ENCODE measurements around the gene FNDC11.
A peak's percentile ranks its signal among the peaks of the same experiment; 100 is the strongest.

Gene FNDC11

GRCh38 chr20:63525971-63526370 lies 28.0 kb upstream of the FNDC11 start:
- no peak for DNase-seq

GRCh38 chr20:63527184-63527583 lies 26.8 kb upstream of the FNDC11 start:
- no peak for DNase-seq

DNA sequence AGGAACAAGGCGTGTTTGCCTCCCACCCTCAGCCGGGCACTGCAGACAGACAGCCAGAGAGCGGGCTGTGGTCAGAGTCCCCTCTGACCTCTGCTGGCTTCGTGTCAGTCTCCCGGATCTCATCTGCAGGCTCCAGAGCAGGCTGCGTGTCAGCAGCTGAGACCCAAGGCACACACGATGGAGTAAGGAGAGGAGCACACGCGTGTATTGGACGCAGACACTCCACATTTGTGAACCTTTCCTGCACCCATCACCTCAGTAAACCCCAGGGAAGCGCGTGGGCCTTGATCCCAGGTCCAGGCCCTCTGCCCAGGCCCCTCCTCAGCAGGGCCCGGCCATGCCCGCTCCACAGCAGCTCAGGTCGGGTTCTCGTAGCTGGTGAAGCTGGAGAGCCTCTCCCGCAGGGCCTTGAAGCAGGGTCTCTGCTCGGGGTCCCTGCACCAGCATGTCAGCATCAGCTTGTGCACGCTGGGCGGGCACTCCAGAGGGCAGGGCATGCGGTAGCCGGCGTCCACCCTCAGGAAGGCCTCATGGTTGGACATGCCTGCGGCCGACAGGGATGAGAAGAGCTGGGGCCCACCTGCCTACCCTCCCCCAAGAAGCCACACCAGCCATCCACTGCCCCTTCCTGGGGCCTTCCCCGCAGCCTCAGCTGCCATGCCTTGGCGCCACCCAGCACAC lies 24.6 kb upstream of the FNDC11 start:
- no peak for DNase-seq

DNA sequence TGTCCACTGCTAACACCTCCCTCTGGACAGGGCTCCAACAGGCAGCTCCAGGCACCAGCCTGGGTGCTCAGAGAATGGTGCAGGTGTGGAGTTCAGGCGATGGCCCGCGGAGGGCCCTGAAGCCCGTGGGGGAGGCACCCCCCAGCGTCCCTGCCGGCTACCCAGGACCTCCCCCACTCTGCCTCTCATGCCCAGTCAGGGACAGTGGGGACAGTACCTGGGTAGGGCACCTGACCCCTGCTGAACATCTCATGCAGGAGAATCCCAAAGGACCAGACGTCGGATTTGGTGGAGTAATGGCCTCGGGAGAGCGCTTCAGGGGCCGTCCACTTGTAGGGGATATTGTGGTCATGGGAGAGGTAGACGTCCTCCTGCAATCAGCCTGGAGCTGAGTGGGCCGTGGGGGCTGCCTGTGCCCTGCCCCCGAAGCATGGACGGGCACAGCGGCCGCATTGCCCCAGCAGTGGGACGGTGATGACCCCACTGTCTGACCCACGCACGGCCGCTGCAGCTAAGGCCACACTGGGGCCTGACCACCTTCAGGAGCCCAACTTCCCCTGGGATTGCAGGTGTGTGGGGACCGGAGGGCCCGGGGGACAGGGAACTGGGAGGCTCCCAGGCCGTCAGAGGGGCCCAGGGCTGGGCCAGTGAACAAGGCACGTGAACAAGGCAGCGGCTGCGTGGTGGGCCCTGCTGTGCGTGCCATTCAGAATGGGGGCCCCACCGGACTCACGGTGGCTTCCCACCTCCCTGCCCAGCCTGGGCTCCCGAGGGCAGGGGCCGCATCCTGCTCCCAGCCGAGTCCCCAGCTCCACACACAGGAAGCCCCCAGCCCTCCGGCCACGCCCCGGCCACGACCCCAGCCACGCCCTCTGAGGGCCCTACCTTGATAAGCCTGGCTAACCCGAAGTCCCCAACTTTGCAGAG lies 23.8 kb upstream of the FNDC11 start:
- no peak for DNase-seq

- DNase-seq = no peak
These were observed 23.2 kb upstream of the FNDC11 start for GRCh38 chr20:63530788-63531160.

DNA sequence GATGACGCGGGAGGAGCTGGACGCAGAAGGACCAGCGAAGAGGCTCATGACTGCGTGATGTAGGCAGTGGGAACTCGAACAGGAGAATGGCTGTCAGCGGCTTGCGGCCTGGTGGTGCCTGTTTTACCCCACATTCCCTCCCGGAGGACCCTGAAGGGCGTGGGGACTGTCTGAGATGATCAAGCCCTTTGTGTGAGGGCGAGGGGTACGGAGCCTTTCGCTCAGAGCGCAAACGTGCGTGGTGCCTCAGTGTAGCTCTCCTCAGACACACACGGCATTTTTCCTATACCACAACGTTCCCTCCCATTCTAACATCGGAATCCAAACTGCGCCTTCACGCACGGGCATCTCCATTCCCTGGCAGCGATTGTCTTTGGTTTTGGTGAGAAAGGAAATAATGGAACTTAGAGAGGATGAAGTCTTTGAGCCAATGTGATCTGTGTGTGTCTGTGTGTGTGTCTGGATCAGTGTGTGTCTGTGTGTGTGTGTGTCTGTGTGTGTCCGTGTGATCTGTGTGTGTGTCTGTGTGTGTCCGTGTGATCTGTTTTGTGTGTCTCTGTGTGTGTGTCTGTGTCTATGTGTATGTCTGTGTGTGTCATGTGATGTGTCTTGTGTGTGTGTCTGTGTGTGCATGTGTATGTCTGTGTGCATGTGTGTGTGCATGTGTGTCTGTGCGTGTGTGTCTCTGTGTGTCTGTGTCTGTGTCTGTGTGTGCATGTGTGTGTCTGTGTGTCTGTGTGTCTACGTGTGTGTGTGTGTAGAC lies 22.1 kb upstream of the FNDC11 start:
- DNase-seq = no peak

DNA sequence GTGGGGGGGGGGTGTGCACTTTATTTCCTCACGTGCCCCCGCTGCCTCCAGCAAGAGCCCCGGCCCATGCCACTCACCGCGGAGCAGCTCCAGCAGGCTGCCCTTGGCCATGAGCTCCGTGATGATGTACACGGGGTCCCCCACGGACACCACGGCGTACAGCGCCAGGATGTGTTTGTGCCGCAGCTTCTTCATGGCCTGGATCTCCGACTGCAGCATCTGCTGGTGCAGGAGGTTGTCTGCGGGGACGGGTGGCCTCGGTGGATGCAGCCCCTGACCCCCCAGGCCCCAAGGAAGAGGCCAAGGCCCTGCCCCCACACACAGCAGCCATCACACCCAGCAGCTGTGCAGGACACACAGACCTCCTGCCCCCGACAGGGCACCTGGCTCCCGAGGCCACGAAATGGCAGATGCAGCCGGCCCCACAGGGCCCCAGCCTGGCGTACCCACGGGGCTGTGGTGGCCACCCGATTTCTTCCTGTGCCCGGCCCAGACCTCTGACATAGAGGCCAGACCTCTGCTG lies 21.4 kb upstream of the FNDC11 start:
- no peak for DNase-seq

- no peak for DNase-seq
These were observed 20.6 kb upstream of the FNDC11 start for GRCh38 chr20:63533388-63533787.

- no peak for DNase-seq
These were observed 20.0 kb upstream of the FNDC11 start for GRCh38 chr20:63533871-63534393.

GRCh38 chr20:63534427-63534830 lies 19.5 kb upstream of the FNDC11 start:
- DNase-seq = no peak

DNA sequence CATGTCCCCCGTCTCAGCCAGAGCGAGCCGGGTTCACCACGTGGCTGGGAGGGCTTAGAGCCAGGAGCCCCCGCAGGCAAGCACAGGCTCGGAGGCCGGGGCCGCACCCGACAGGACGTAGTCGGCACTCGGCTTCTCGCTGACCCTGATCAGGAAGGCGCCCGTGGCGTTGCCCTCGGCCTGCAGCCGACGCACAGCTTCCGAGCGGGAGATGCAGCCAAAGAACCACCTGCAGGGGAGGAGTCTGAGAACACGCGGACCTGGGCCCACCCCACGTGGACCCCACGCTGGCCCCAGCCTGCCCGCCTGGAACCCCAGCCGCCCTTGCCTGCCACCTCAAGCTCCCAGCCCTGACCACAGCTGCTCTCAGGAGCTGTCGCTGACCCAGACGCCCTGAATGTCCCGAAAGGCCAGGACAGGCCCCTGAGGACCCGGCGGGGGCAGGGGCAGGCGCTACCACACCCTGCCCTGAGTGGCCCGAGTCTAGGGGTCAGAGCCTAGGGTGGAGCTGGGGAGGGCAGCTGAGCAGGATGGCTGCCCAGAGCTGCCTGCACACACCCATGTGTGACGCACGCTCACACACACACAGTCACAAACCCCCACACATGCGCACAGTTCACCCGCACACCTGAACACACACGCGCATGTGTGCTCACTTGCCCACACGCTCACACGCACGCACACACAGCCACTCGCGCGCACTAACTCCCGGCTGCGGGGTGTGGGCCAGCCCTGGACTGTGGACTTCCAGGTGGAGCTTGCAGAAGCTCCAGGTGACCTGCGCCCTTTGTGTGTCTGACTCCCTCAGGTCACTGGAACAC lies 18.9 kb upstream of the FNDC11 start:
- DNase-seq = no peak

GRCh38 chr20:63536241-63536977 lies 17.6 kb upstream of the FNDC11 start:
- DNase-seq = no peak

DNA sequence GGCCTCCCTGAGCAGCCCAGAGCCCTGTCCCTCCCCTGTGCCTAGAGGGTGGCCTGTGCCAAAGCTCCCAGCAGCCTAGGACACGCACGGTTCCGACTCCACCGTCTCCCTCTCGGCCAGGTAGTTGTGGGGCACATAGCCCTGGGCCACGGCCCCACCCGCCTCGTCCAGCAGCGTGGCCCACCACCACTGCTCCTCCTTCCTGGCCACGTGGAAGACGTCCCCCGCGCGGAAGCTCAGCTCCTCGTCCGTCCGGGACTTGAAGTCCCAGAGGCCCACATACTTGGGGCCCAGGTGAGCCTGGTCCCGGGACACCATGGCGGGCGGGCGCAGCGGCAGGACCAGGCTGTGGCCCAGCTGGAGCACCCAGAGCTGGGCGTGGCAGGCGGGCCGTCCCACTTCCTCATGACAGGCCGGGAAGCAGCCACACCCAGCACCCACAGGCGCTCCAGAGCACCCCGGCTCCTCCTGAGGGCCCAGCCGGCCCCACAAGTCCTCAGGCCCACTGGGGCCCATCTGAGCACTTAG lies 16.9 kb upstream of the FNDC11 start, which contains the start of gene PTK6:
TSS of gene PTK6 (minus strand) at position 380 of the 528 bp plus-strand sequence. CDS start at position 318, 62 bp downstream.
- DNase-seq = no peak

DNA sequence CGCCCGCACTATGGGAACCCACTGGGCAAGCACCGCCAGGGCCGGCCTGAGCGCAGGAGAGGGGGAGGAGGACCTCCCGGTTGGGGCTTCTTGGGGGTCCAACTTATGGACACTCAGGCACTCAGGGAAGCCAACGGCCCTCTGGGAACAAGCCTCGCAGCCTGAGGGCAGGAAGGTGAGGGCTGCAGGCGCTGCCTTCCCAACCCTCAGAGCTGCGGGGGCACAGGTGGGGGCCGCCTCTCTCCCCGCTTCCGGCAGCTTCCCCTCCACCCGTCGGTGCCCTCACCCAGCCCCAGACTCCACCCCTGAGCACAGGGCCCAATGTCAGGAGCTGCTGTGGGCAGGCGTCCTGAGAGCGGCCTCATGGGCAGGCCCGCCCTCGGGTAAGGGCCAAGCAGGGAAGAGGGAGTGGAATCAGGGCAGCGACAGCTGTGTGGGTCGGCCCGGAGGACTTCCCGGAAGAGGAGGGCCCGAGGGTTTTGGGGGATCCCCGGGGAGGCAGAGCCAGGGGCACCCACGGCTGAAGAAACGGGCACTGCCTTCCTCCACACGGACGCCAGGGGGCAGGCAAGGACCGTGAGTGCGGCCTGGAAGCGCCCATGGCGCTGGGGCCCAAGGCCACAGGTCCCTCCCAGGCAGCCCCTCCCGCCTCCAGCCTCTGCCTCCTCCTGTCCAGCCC lies 16.3 kb upstream of the FNDC11 start:
- DNase-seq = peak; percentile 88

DNA sequence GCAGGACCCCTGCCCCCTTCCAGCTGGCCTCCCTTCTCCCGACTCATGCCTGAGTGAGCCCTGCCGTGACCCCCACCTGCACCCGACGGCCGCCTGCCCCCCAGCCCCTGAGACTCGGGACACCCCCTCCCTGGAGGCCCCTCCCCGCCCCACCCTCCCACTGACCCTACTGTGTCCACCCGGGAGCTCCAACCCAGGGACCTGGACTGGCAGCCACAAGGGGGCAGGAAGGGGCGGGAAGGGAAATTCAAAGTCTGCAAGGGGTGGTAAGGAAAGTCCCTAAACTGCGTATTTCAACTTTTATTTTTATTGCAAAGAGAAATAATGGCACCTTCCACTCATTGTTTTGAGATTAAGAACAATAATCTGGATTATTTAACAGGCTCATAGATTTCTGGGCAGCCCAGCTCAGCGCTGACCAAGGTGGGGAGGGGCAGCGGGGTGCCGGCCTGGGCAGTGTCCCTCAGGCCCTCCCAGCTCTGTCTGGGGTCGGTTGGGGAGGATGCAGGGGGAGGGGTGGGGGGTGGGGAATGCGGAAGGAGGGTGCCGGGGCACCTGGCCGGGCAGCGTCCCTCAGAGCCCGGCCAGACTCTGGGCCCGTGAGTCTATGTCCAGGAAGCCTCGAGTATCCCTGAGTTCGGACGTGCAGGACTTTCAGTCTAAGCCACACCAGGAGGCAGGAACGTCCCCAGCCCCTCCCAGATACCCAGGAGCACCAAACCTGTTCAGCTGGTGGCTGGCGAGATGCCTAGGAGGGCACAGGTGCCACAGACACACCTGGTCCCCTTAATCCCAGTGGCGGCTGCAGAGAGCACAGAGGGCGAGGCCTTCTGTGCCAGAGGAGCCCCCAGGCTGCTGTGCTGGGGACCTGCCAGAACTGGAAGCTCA lies 15.5 kb upstream of the FNDC11 start:
- peak; percentile 44 for DNase-seq

GRCh38 chr20:63539092-63539430 lies 14.9 kb upstream of the FNDC11 start:
- DNase-seq = no peak

- no peak for DNase-seq
These were observed 14.3 kb upstream of the FNDC11 start for GRCh38 chr20:63539441-63540370.

Measured in effector CD8-positive, alpha-beta T cell (primary cell).